HEK293 (cell line): ENCODE data around the gene FTL.

Source experiments
- HOXC10 ChIP-seq: sonication (generic); formaldehyde crosslinking; IDR thresholded peaks from 2 replicates; pipeline ENCODE4 v1.8.1; 2023; ENCODE audit warnings: mild to moderate bottlenecking, missing genetic modification reagents
- KLF1 ChIP-seq: fragments of 450-650 bp; formaldehyde crosslinking; IDR thresholded peaks from 2 replicates; pipeline ENCODE4 v1.5.1; 2016; ENCODE audit warnings: missing biosample characterization, missing genetic modification characterization
- KLF9 ChIP-seq: fragments of 450-650 bp; formaldehyde crosslinking; IDR thresholded peaks from 2 replicates; pipeline ENCODE4 v1.5.1; 2016; ENCODE audit warnings: missing biosample characterization, missing genetic modification characterization, low read depth
- MZF1 ChIP-seq: fragments of 450-650 bp; formaldehyde crosslinking; IDR thresholded peaks from 2 replicates; pipeline ENCODE4 v1.5.1; 2017; ENCODE audit warnings: missing biosample characterization, missing genetic modification characterization, borderline replicate concordance
- OSR2 ChIP-seq: fragments of 450-650 bp; formaldehyde crosslinking; IDR thresholded peaks from 2 replicates; pipeline ENCODE4 v1.5.1; 2016; ENCODE audit warnings: missing biosample characterization, missing genetic modification characterization
- ZIC2 ChIP-seq: fragments of 450-650 bp; formaldehyde crosslinking; IDR thresholded peaks from 2 replicates; pipeline ENCODE4 v1.5.1; 2016; ENCODE audit warnings: missing biosample characterization, missing genetic modification characterization
- ZNF223 ChIP-seq: fragments of 450-650 bp; formaldehyde crosslinking; IDR thresholded peaks from 2 replicates; pipeline ENCODE4 v1.5.1; 2016; ENCODE audit warnings: missing biosample characterization, missing genetic modification characterization
- ZNF292 ChIP-seq: fragments of 450-650 bp; formaldehyde crosslinking; IDR thresholded peaks from 2 replicates; pipeline ENCODE4 v1.5.1; 2016; ENCODE audit warnings: low read depth, missing biosample characterization, missing genetic modification characterization, borderline replicate concordance
- ZNF324 ChIP-seq: fragments of 450-650 bp; formaldehyde crosslinking; IDR thresholded peaks from 2 replicates; pipeline ENCODE4 v1.5.1; 2016; ENCODE audit warnings: missing biosample characterization, missing genetic modification characterization
- ZNF354C ChIP-seq: fragments of 450-650 bp; formaldehyde crosslinking; IDR thresholded peaks from 2 replicates; pipeline ENCODE4 v1.5.1; 2016; ENCODE audit warnings: missing biosample characterization, missing genetic modification characterization, low read depth, borderline replicate concordance
- ZNF423 ChIP-seq: fragments of 450-650 bp; formaldehyde crosslinking; IDR thresholded peaks from 2 replicates; pipeline ENCODE4 v1.5.1; 2016; ENCODE audit warnings: missing biosample characterization, missing genetic modification characterization
- ZNF433 ChIP-seq: fragments of 450-650 bp; formaldehyde crosslinking; IDR thresholded peaks from 2 replicates; pipeline ENCODE4 v1.5.1; 2016; ENCODE audit warnings: missing biosample characterization, missing genetic modification characterization, low read depth
- ZNF501 ChIP-seq: fragments of 450-650 bp; formaldehyde crosslinking; IDR thresholded peaks from 2 replicates; pipeline ENCODE4 v1.5.1; 2016; ENCODE audit warnings: missing biosample characterization, missing genetic modification characterization
- ZNF530 ChIP-seq: fragments of 450-650 bp; formaldehyde crosslinking; IDR thresholded peaks from 2 replicates; pipeline ENCODE4 v1.5.1; 2016; ENCODE audit warnings: low read depth, missing biosample characterization, missing genetic modification characterization
- ZNF544 ChIP-seq: fragments of 450-650 bp; formaldehyde crosslinking; IDR thresholded peaks from 2 replicates; pipeline ENCODE4 v1.5.0; 2017; ENCODE audit warnings: missing biosample characterization, missing genetic modification characterization
- ZNF701 ChIP-seq: fragments of 450-650 bp; formaldehyde crosslinking; IDR thresholded peaks from 2 replicates; pipeline ENCODE4 v1.5.1; 2016; ENCODE audit warnings: missing biosample characterization, missing genetic modification characterization
- ZSCAN23 ChIP-seq: fragments of 450-650 bp; formaldehyde crosslinking; IDR thresholded peaks from 2 replicates; pipeline ENCODE4 v1.5.1; 2016; ENCODE audit warnings: missing biosample characterization, missing genetic modification characterization
- TF ChIP-seq, protein P1 (sequence below): fragments of 450-650 bp; formaldehyde crosslinking; IDR thresholded peaks from 2 replicates; pipeline ENCODE4 v1.5.1; 2016; ENCODE audit warnings: missing biosample characterization, missing genetic modification characterization
- TF ChIP-seq, protein P2 (sequence below): fragments of 450-650 bp; formaldehyde crosslinking; IDR thresholded peaks from 2 replicates; pipeline ENCODE4 v1.5.1; 2016; ENCODE audit warnings: missing biosample characterization, missing genetic modification characterization
- TF ChIP-seq, protein P3 (sequence below): fragments of 450-650 bp; formaldehyde crosslinking; IDR thresholded peaks from 2 replicates; pipeline ENCODE4 v1.5.1; 2016; ENCODE audit warnings: missing biosample characterization, missing genetic modification characterization
- TF ChIP-seq, protein P4 (sequence below): fragments of 450-650 bp; formaldehyde crosslinking; IDR thresholded peaks from 2 replicates; pipeline ENCODE4 v1.5.1; 2016; ENCODE audit warnings: missing biosample characterization, missing genetic modification characterization
- TF ChIP-seq, protein P5 (sequence below): fragments of 450-650 bp; formaldehyde crosslinking; IDR thresholded peaks from 2 replicates; pipeline ENCODE4 v1.5.1; 2017; ENCODE audit warnings: missing biosample characterization, mild to moderate bottlenecking, missing genetic modification characterization, moderate library complexity
- TF ChIP-seq, protein P6 (sequence below): fragments of 450-650 bp; formaldehyde crosslinking; IDR thresholded peaks from 2 replicates; pipeline ENCODE4 v1.5.1; 2016; ENCODE audit warnings: missing biosample characterization, missing genetic modification characterization
- TF ChIP-seq, protein P7 (sequence below): fragments of 450-650 bp; formaldehyde crosslinking; IDR thresholded peaks from 2 replicates; pipeline ENCODE4 v1.5.1; 2016; ENCODE audit warnings: missing biosample characterization, missing genetic modification characterization

FTL gene

DNA sequence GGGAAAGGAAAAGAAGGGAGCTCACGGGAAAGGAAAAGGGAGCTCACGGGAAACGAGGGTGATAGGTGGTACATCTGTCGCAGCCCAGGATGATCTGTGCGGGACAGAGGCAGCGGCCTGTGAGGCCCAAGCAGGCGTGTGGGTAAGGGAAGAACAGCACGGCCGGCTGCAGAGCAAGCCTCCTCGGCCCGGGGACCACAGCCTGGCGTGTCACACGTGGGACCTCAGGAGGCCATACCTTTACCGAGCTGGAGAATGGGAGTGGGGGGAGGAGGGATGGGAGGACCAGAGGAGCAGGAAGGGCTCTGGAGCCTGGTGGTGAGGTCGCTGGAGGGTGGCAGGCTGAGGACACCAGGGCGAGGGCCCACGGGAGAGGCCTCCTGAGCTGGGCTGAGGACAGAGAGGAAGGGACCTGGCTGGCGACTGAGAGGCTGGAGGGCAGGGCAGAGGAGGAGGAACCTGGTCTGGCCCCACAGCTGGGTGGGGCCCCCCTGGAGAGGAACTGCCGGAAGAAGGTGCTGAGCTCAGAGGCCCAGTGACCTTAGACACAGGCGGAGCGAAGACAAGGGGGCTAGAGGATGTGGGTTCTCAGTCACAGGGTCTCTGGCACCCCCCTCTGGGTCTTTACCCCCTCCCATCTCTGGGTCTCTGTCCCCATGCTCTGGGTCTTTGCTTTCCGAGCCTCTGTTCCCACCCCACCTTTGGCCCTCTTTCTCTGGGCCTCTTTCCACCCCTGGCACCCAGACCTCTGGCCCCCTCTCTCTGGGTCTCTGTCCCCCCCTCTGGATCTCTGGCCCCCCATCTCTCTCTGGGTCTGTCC, 2.9 kb upstream of the FTL start (continued):
- TF ChIP-seq ZNF701 (tag by site-specific recombination) (no peak), ZNF433 (tag by site-specific recombination) (no peak), ZNF223 (tag by site-specific recombination) (no peak), ZNF423 (tag by site-specific recombination) (no peak), MZF1 (no peak), KLF9 (tag by site-specific recombination) (no peak), ZIC2 (tag by site-specific recombination) (peak; percentile 51), HOXC10 (CRISPR knock-in tag) (no peak), ZNF501 (tag by site-specific recombination) (no peak), ZNF354C (tag by site-specific recombination) (no peak), ZNF530 (tag by site-specific recombination) (no peak), ZNF324 (tag by site-specific recombination) (no peak), ZNF292 (tag by site-specific recombination) (no peak), OSR2 (tag by site-specific recombination) (no peak), ZNF544 (tag by site-specific recombination) (no peak), KLF1 (tag by site-specific recombination) (peak; percentile 55), ZSCAN23 (tag by site-specific recombination) (0 out of 2 replicates have a peak, but pooled peaks have one; percentile 28)
- TF ChIP-seq, protein P1, sequence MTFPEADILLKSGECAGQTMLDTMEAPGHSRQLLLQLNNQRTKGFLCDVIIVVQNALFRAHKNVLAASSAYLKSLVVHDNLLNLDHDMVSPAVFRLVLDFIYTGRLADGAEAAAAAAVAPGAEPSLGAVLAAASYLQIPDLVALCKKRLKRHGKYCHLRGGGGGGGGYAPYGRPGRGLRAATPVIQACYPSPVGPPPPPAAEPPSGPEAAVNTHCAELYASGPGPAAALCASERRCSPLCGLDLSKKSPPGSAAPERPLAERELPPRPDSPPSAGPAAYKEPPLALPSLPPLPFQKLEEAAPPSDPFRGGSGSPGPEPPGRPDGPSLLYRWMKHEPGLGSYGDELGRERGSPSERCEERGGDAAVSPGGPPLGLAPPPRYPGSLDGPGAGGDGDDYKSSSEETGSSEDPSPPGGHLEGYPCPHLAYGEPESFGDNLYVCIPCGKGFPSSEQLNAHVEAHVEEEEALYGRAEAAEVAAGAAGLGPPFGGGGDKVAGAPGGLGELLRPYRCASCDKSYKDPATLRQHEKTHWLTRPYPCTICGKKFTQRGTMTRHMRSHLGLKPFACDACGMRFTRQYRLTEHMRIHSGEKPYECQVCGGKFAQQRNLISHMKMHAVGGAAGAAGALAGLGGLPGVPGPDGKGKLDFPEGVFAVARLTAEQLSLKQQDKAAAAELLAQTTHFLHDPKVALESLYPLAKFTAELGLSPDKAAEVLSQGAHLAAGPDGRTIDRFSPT (tag by site-specific recombination): peak; percentile 68
- TF ChIP-seq, protein P2, sequence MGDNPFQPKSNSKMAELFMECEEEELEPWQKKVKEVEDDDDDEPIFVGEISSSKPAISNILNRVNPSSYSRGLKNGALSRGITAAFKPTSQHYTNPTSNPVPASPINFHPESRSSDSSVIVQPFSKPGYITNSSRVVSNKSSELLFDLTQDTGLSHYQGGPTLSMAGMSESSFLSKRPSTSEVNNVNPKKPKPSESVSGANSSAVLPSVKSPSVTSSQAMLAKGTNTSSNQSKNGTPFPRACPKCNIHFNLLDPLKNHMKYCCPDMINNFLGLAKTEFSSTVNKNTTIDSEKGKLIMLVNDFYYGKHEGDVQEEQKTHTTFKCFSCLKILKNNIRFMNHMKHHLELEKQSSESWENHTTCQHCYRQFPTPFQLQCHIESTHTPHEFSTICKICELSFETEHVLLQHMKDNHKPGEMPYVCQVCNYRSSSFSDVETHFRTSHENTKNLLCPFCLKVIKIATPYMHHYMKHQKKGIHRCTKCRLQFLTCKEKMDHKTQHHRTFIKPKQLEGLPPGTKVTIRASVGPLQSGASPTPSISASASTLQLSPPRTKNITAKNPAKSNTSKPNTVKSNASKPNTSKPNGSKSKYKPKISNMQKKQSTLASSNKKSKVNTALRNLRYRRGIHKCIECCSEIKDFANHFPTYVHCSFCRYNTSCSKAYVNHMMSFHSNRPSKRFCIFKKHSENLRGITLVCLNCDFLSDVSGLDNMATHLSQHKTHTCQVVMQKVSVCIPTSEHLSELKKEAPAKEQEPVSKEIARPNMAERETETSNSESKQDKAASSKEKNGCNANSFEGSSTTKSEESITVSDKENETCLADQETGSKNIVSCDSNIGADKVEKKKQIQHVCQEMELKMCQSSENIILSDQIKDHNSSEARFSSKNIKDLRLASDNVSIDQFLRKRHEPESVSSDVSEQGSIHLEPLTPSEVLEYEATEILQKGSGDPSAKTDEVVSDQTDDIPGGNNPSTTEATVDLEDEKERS (tag by site-specific recombination): 0 out of 2 replicates have a peak, but pooled peaks have one; percentile 4
- TF ChIP-seq, protein P3, sequence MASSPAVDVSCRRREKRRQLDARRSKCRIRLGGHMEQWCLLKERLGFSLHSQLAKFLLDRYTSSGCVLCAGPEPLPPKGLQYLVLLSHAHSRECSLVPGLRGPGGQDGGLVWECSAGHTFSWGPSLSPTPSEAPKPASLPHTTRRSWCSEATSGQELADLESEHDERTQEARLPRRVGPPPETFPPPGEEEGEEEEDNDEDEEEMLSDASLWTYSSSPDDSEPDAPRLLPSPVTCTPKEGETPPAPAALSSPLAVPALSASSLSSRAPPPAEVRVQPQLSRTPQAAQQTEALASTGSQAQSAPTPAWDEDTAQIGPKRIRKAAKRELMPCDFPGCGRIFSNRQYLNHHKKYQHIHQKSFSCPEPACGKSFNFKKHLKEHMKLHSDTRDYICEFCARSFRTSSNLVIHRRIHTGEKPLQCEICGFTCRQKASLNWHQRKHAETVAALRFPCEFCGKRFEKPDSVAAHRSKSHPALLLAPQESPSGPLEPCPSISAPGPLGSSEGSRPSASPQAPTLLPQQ (tag by site-specific recombination): peak; percentile 96
- TF ChIP-seq, protein P4, sequence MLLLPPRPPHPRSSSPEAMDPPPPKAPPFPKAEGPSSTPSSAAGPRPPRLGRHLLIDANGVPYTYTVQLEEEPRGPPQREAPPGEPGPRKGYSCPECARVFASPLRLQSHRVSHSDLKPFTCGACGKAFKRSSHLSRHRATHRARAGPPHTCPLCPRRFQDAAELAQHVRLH (tag by site-specific recombination): no peak
- TF ChIP-seq, protein P5, sequence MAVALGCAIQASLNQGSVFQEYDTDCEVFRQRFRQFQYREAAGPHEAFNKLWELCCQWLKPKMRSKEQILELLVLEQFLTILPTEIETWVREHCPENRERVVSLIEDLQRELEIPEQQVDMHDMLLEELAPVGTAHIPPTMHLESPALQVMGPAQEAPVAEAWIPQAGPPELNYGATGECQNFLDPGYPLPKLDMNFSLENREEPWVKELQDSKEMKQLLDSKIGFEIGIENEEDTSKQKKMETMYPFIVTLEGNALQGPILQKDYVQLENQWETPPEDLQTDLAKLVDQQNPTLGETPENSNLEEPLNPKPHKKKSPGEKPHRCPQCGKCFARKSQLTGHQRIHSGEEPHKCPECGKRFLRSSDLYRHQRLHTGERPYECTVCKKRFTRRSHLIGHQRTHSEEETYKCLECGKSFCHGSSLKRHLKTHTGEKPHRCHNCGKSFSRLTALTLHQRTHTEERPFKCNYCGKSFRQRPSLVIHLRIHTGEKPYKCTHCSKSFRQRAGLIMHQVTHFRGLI (tag by site-specific recombination): no peak
- TF ChIP-seq, protein P6, sequence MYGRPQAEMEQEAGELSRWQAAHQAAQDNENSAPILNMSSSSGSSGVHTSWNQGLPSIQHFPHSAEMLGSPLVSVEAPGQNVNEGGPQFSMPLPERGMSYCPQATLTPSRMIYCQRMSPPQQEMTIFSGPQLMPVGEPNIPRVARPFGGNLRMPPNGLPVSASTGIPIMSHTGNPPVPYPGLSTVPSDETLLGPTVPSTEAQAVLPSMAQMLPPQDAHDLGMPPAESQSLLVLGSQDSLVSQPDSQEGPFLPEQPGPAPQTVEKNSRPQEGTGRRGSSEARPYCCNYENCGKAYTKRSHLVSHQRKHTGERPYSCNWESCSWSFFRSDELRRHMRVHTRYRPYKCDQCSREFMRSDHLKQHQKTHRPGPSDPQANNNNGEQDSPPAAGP (tag by site-specific recombination): peak; percentile 70
- TF ChIP-seq, protein P7, sequence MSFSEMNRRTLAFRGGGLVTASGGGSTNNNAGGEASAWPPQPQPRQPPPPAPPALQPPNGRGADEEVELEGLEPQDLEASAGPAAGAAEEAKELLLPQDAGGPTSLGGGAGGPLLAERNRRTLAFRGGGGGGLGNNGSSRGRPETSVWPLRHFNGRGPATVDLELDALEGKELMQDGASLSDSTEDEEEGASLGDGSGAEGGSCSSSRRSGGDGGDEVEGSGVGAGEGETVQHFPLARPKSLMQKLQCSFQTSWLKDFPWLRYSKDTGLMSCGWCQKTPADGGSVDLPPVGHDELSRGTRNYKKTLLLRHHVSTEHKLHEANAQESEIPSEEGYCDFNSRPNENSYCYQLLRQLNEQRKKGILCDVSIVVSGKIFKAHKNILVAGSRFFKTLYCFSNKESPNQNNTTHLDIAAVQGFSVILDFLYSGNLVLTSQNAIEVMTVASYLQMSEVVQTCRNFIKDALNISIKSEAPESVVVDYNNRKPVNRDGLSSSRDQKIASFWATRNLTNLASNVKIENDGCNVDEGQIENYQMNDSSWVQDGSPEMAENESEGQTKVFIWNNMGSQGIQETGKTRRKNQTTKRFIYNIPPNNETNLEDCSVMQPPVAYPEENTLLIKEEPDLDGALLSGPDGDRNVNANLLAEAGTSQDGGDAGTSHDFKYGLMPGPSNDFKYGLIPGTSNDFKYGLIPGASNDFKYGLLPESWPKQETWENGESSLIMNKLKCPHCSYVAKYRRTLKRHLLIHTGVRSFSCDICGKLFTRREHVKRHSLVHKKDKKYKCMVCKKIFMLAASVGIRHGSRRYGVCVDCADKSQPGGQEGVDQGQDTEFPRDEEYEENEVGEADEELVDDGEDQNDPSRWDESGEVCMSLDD (tag by site-specific recombination): peak; percentile 54
